ENCODE results near the gene NOSTRIN.

- no peak for TF ChIP-seq EZH2 (IDR thresholded peaks at IDR 0.05; ENCODE audit: insufficient read depth, poor library complexity, severe bottlenecking)
- TF ChIP-seq EZH2phosphoT487 (IDR thresholded peaks at IDR 0.05; ENCODE audit: insufficient read depth, low read depth): no peak
Measured at GRCh38 chr2:168912901-168913369, 110.5 kb downstream of the NOSTRIN start.

All from GM23248 (cell line).